HL-60 (cell line): ENCODE results near the gene MCF2L2.

Experiments
- DNase-seq, 2 experiments: peaks; one replicate each; pipeline ENCODE4 v3.0.0-alpha.2; 2010 to 2020; ENCODE audit warnings: low read depth in 1 of 2, low spot score in 1 of 2
- H3K27ac ChIP-seq: fragments of 250-450 bp; sonication (Bioruptor Pico); replicated peaks from 2 replicates; pipeline ENCODE4 v1.5.1; 2020; ENCODE audit warnings: mild to moderate bottlenecking, moderate library complexity
- H3K27me3 ChIP-seq: fragments of 250-450 bp; sonication (Bioruptor Pico); 2 replicates; pipeline ENCODE4 v1.5.1; 2021; ENCODE audit warnings: mild to moderate bottlenecking, moderate library complexity; ENCODE audit not compliant: insufficient read depth, poor library complexity, severe bottlenecking
- H3K4me3 ChIP-seq: replicated peaks from 2 replicates; pipeline ENCODE4 v1.5.1; 2011; ENCODE audit warnings: mild to moderate bottlenecking, control low read depth, low read length; ENCODE audit not compliant: insufficient read depth
- CTCF ChIP-seq: IDR thresholded peaks from one replicate; pipeline ENCODE4 v1.5.1; 2011; ENCODE audit warnings: low read length, control low read depth, inconsistent platforms; ENCODE audit not compliant: insufficient read depth
- GABPA ChIP-seq: IDR thresholded peaks from 2 replicates; pipeline ENCODE4 v1.6.1; 2012; ENCODE audit warnings: low read depth
- POLR2AphosphoS5 ChIP-seq: IDR thresholded peaks from 2 replicates; pipeline ENCODE4 v1.6.1; 2012; ENCODE audit warnings: low read depth
- REST ChIP-seq: IDR thresholded peaks from 2 replicates; pipeline ENCODE4 v1.6.1; 2012; ENCODE audit warnings: low read depth; ENCODE audit not compliant: insufficient replicate concordance
- SPI1 ChIP-seq: IDR thresholded peaks from 2 replicates; pipeline ENCODE4 v1.6.1; 2012; ENCODE audit warnings: low read depth, mild to moderate bottlenecking, borderline replicate concordance

MCF2L2 gene

DNA sequence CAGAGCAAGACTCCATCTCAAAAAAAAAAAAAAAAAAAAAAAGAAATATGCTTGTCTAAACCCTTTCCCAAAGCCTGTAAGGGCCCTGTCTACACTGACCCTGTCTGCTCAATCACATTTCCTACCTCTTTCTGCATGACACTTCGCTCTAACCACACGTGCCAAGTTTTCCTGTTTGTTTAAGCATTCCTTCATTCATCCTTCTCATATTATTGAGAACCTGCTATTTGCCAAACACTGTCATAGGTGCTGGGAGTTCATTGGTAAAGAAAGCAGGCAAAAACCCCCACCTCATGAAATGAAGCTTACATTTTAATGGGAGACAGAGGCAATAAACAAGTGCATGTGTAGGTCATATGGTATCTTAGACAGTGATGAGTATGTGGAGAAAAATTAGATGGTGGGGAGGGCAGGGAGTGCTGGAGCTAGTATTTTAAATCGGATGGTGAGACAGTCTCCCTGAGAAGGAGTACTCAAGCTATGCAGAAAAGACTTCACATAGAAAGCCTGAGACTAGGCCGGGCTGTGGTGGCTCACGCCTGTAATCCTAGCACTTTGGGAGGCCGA, 127.3 kb downstream of the MCF2L2 start:
- H3K27me3 ChIP-seq: no peaks in the 10 kb centered on the region
- TF ChIP-seq CTCF (no peak), POLR2AphosphoS5 (no peak), GABPA (no peak)
- H3K27ac ChIP-seq: no peak overlapping the region
- H3K4me3 ChIP-seq: no peak overlapping the region
- no peak for DNase-seq

- no peak overlapping the region for H3K4me3 ChIP-seq
- no peak for TF ChIP-seq POLR2AphosphoS5
- no peak for TF ChIP-seq CTCF
- TF ChIP-seq GABPA: no peak
- no peak for TF ChIP-seq REST
- TF ChIP-seq SPI1: no peak
- DNase-seq: no peak
- no peaks in the 10 kb centered on the region for H3K27me3 ChIP-seq
- no peak overlapping the region for H3K27ac ChIP-seq
Measured at GRCh38 chr3:183299976-183300375, 128.4 kb downstream of the MCF2L2 start.

DNA sequence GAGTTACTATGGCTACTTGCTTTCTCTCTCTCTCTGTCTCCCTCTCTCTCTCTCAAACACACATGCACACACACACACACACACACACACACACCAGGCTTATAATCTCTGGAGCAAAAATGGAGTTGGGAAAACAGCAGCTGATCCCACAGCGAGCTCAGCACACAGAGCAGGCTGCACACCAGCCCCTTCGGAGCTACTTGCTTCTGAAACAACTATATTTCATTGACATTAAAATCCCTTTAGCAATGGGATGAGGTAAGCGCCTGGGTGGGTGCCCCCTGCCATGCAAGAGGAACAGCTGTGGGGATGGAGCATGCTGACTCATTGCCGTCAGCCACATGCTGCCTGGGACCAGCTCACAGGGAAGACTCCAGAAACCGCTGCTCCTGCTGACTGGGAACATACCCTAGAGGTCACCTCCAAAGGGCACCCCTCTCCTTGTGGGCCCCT, 129.7 kb downstream of the MCF2L2 start:
- TF ChIP-seq SPI1 (no peak; the same call in 1 of the 2 replicates), GABPA (0 out of 2 replicates have a peak, but pooled peaks have one; percentile 6), POLR2AphosphoS5 (peak; percentile 74)
- Histone ChIP-seq H3K27ac (peak overlapping the region; percentile 9; the same call in 1 of the 2 replicates), H3K4me3 (no peak overlapping the region), H3K27me3 (no peaks in the 10 kb centered on the region)
- DNase-seq: peak; percentile 78 to 89

DNA sequence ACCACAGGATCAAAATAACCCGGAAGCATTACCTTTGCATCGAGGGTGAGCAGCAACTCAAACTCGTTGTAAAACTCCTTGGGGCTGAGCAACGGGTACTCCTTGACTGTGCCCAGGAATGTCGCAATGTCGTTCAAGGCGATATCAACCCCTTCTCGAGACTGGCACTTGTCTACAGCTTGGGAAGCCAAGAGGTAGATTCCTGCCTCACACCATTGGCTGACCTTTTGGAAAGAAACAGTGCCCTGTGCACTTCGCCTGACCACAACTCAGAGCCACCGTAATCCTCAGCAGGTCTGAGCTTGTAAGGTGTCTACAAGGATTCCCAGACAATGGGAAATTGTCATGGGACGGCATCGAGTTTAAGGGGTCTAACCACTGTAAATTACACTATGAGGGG, 131.5 kb downstream of the MCF2L2 start:
- no peak for TF ChIP-seq GABPA
- Histone ChIP-seq H3K4me3 (no peak overlapping the region), H3K27ac (no peak overlapping the region), H3K27me3 (no peaks in the 10 kb centered on the region)
- DNase-seq: no peak

DNA sequence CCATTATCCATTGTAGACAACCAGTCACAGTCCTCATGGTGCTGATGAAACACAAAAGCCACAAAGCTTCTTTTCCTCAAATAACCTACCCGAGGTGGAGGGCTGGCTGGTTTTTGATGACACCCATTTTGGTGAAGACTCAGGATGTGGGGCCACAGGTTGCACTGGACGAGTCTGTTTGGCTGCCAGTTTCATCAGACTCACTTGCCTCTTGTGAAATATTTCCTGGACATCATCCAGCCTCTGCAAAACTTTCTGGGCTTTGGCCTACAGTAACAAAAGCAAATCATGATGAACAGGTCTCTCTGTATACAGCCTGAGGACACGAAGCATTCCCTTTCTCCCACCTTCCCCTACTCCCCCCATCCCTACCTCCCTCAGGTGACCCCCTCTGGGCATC, 133.2 kb downstream of the MCF2L2 start:
- TF ChIP-seq SPI1: no peak; the same call in 1 of the 2 replicates
- TF ChIP-seq POLR2AphosphoS5: peak; percentile 92
- peak; percentile 14 for TF ChIP-seq REST
- TF ChIP-seq GABPA: no peak
- TF ChIP-seq CTCF: no peak
- H3K4me3 ChIP-seq: no peak overlapping the region
- DNase-seq: peak; percentile 77 to 96
- H3K27ac ChIP-seq: peak overlapping the region; percentile 66
- no peaks in the 10 kb centered on the region for H3K27me3 ChIP-seq
